SU-DHL-6 (cell line): ENCODE measurements around the gene SKAP2.

ENCODE experiments used
- EZH2phosphoT487 ChIP-seq: fragments of 200-600 bp; sonication (generic), shearing (Covaris generic); conservative IDR thresholded peaks from 2 replicates; pipeline ENCODE4 v1.6.1; 2018; ENCODE audit warnings: mild to moderate bottlenecking, antibody characterized with exemption, low read length, moderate library complexity, mixed read lengths
- TF ChIP-seq, protein P1 (sequence below): fragments of 200-600 bp; sonication (generic); IDR thresholded peaks from one replicate; pipeline ENCODE4 v1.5.1; 2017; ENCODE audit warnings: antibody characterized with exemption, mild to moderate bottlenecking, low read length, moderate library complexity; ENCODE audit not compliant: insufficient read depth, poor library complexity, severe bottlenecking

- TF ChIP-seq, protein P1, sequence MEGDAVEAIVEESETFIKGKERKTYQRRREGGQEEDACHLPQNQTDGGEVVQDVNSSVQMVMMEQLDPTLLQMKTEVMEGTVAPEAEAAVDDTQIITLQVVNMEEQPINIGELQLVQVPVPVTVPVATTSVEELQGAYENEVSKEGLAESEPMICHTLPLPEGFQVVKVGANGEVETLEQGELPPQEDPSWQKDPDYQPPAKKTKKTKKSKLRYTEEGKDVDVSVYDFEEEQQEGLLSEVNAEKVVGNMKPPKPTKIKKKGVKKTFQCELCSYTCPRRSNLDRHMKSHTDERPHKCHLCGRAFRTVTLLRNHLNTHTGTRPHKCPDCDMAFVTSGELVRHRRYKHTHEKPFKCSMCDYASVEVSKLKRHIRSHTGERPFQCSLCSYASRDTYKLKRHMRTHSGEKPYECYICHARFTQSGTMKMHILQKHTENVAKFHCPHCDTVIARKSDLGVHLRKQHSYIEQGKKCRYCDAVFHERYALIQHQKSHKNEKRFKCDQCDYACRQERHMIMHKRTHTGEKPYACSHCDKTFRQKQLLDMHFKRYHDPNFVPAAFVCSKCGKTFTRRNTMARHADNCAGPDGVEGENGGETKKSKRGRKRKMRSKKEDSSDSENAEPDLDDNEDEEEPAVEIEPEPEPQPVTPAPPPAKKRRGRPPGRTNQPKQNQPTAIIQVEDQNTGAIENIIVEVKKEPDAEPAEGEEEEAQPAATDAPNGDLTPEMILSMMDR: no peak
- TF ChIP-seq EZH2phosphoT487: no peak
These were observed 200.5 kb downstream of the SKAP2 start for GRCh38 chr7:26663874-26664273.
